ENCODE data around the gene NAA60.

Gene NAA60

DNA sequence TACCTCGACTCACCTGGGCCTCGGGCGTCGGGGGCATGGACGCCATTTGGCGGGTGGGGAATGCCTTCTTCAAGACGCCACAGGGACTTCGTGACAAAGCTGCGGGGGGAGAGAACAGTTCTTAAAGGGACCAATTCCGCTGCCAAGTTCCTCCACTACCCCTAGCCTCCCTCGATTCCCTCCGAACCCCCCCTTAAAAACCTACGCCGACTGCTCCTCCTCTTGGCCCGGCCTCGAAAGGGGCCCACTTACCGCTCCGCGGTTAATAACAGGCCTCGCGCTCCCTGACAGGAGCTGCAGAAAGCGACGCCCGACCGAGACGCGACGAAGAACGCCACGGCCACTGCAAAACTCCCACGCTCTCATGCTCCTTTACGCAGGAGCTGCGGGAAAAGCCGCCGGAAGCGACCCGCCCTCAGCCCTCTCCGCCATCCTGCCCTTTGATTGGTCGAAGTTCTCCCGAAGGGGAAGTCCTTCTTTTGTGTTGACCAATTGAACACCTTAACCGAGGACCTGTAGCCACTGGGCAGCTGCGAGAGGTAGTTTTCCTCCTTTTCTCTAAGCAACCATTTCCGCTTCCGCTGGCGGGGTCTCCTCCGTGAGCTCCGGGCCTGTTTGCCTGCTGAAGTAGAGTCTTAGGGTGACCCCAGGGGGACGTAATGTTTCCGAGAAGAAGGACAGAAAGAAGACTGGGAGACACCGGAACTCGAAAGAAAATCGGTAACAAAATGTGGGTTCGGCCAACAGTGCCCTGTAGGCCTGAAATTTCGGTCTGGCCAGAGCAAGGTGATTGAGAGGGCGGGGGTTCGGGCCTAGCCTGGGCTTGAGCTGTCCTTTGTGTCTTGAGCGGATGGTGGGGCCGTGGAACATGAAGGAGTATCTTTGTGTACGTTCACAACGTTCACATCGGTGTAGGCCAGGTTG lies at the start of gene NAA60, which contains the start of gene ZNF597:
NAA60 (plus strand) TSS at position 573 of the 924 bp plus-strand sequence. CDS start 32,548 bp downstream, outside the sequence.
ZNF597 (minus strand) TSS at position 397 of the 924 bp plus-strand sequence; CDS start at position 46, 351 bp downstream.
- peak; percentile 94 for DNase-seq

DNA sequence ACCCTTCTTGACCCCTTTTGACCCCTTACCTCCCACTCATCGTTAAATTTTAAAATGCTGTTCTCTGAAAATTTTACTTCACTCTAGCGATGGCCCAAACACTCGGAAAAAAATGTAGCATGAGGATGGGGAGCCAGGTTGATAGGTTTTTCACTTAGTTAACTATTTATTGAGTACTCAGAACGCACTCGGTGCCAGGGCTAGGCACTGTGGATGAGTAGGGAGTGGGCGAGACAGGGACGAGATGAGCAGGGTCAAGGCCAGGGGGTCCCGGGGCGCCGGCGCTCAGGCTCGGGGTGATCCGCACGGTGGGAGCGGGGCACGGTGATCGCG lies 43.1 kb upstream of the NAA60 start:
- no peak for DNase-seq

DNA sequence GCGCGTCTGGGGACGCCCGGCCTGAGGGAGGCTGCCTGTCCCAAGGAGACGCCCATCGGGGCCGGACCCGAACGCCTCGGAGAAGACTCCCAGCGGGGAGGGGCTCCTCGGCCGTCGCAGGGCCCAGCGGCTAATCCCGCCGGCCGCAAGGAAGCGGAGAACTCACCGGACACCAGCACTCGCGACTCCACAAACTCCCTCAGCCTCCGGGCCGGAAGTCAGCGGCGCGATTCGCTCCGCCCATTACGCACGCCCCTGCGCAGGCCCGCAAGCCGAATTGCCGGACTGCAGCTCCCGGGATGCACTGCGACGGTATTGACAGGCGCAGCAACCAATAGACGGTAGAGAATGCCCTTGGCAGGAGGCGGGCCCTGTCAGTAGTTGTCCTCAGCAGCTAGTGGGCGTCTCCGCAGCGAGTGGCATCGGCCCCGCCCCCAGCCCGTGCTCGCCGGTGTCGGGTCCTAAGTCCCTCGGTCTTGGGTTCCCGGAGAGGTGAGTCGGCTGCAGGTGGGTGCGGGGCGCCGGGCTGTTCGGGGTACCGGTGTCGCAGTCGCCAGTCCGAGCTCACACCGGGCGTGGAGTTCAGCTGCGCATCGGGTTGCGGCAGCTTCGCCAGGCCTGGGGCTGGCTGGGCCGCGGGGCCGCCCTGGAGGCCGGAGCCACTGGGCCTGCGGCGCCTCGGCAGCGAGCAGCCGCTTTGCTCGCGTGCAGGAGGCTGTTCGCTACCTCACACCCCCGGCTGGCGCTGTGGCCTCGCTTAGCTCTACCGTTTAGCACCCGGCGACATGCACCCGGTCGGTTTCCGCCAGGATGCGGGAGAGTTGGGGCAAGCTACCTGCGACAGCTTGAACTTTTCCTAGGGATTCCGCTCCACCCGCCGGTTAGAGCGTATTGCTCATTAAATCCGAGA lies 42.4 kb upstream of the NAA60 start, which contains the start of the genes ZNF174 and ZSCAN32:
ZNF174 (plus strand) TSS at position 437 of the 910 bp plus-strand sequence. CDS start 790 bp downstream, outside the sequence.
ZSCAN32 (minus strand) TSS at position 226 of the 910 bp plus-strand sequence. CDS start 3,447 bp downstream, outside the sequence.
- DNase-seq = peak; percentile 99

DNA sequence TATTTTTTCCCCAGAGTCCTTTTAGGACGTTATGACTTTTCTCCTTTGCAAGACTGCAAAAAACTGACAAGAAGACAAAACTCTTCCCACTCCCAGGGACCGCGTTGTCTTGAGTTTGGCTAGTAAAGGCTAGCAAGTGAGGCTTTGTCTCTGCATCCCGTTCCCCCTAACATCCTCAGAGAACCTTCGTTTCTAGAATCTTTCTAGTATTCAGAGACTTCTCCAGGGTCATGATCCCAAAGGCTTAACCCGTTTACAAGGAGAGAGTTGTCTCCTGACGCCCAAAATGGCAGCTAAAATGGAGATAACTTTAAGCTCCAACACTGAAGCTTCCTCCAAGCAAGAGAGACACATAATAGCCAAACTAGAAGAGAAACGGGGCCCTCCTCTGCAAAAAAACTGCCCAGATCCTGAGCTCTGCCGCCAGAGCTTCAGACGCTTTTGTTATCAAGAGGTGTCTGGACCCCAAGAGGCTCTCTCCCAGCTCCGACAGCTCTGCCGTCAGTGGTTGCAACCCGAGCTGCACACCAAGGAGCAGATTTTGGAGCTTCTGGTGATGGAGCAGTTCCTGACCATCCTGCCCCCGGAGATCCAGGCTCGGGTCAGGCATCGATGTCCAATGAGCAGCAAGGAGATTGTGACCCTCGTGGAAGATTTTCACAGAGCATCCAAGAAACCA lies 41.6 kb upstream of the NAA60 start:
- DNase-seq = peak; percentile 28

DNA sequence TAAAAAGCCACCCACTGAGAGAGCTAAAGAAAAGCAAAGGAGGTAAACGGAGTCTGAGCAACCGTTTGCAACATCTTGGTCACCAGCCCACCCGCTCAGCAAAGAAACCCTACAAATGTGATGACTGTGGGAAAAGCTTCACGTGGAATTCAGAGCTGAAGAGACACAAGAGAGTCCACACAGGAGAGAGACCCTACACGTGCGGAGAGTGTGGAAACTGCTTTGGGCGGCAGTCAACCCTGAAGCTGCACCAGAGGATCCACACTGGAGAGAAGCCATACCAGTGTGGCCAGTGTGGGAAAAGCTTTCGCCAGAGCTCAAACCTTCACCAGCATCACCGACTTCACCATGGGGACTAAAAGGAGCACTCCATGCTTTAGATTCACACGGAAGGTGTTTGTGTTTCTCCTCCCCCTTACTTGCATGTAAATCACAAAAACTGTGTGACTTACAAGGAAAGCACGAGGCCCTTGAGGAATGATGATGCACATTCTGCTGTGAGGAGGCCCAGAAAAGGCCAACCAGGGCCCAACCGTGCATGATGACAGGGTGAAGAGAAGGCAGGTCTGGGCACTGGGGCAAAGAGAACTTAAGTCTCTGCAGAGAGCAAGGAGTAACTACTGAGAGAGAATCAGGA lies 34.8 kb upstream of the NAA60 start:
- no peak for DNase-seq

GRCh38 chr16:3413730-3414379 lies 29.6 kb upstream of the NAA60 start:
- DNase-seq = no peak

DNA sequence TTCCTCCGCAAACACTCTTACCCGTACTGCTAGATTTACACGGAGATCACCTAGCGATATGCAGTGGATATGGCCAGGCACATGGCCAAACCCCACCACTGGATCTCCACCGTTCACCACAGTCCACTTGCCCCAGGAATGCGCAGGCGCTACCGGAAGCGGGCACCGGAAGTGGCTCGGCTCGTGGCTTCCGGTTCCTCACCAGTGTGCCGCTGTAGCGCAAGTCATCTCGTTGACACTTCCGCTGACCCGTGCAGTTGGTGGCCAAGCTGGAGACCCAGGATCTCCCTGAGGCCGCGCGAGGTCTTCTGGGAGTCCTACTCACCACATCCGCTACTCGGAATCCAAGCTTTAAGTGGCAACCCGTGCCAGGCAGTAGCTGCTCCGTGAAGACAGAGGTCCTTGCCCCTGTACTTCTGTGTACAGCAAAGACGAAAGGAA lies 11.7 kb upstream of the NAA60 start:
- DNase-seq = no peak

DNA sequence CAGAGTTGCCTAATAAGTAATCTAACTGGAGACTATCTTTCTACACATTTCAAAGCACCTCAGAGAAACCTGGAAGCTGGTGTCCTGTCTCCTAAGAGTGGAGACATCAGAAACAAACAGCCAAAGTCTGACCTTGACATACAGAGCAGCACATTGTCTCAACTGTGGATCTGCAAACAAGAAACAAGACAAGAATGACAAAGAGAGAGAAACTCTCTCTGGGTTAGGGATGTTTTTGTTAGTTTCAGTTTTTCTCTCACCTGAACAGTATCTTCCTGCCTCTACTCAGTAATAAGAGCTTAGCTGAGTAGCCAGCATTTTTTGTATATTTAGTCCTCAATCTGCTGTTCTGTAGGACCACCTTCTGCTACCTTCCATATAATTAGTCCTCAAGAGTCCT lies 9.1 kb upstream of the NAA60 start:
- DNase-seq = no peak

GRCh38 chr16:3439637-3440036 lies 3.8 kb upstream of the NAA60 start:
- DNase-seq = no peak

DNA sequence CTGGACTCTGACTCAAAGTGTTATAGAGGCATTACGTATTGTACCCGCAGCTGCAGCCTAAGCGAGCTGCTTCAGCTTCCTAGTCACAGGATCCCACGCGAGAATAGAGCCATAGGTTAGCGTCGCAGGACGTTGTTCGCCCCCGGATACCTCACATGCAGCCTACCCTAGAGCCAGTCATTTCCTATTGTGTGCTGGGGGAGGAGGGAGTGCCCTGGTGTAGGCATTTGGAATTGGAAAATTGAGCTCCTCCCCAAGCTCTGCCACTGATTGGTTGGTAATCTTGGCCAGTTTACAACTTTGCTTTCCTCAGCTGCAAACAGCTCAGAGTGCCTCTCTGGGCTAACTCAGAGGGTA lies 530 bp downstream of the NAA60 start:
- DNase-seq = peak; percentile 35

GRCh38 chr16:3454093-3454492 lies 10.6 kb downstream of the NAA60 start:
- DNase-seq = no peak

GRCh38 chr16:3454631-3455147 lies 11.2 kb downstream of the NAA60 start:
- no peak for DNase-seq

- peak; percentile 95 for DNase-seq
Observed at GRCh38 chr16:3457434-3458252, 14.2 kb downstream of the NAA60 start.

GRCh38 chr16:3458278-3458851 lies 14.9 kb downstream of the NAA60 start:
- DNase-seq = peak; percentile 42

- DNase-seq = no peak
Observed at GRCh38 chr16:3458852-3459361, 15.4 kb downstream of the NAA60 start.

GRCh38 chr16:3459401-3460090 lies 16.1 kb downstream of the NAA60 start:
- DNase-seq = no peak

GRCh38 chr16:3460121-3460520 lies 16.6 kb downstream of the NAA60 start:
- DNase-seq = no peak

GRCh38 chr16:3460585-3460984 lies 17.1 kb downstream of the NAA60 start:
- DNase-seq = no peak

DNA sequence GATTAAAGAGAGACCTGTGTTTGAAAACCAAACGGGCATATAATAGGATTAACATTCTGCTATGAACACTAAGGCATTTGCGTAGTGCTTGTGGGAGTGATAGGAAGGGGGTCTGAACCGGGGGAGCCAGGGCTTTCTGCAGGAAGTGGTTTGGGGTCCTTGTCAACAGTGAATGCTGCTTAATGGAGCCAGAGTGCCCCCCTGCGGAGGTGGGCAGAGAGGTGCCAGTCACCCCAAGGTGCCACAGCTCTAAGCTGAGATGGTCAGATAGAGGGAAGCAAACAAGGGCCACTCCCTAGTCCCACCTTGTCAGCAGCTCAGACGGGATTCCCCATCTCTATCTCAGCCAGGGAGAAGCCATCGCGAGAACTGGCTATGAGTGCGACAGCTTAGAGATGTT lies 17.7 kb downstream of the NAA60 start:
- no peak for DNase-seq

Data from NCI-H146 (cell line).